ENCODE results near the gene MARCO.

DNA sequence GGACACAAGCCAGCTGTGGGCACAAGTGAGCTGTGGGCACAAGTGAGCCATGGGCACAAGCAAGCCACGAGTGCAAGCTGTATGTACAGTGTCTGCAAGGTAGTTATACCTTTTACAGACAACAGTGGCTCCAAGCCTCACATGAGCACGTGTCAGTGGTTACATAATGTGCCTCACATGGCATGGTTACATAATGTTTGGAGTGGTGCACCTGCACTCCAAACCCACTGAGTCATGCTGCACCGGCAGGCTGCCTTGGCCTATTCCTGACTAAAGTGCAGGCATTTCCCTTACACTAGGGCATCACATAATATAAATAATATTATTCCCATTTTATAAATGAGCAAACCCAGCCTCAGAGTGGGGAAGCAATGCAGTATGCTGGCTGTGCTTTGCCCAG lies 62.6 kb downstream of the MARCO start:
- no peak for TF ChIP-seq GATA3 (IDR thresholded peaks at IDR 0.05; ENCODE audit: low read depth, low read length)
- no peak for TF ChIP-seq GATA2 (IDR thresholded peaks at IDR 0.05; ENCODE audit: low read depth, low read length)

Data from SH-SY5Y (cell line).